Measurements from ENCODE around the gene IMMP1L.

IMMP1L gene

DNA sequence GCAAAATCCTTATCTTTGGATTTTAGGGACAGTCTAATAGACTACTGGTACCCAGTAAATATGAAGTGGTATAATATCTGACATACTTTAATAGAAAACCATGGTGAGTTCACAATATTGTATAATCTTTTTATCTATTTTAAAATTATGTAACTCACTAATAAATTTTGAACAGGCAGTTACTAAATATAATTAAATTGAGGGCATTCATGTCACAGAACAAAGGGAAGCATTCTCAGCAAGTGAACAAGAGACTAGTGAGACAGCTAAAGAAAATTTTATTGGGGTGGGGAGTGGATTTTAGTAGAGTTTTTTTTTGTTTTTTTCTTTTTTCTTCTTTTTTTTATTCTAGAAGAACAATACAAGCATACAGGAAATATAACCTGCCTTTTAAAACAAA lies 84.8 kb downstream of the IMMP1L start:
- H3K4me3 ChIP-seq (replicated peaks; ENCODE audit: insufficient read depth, low read length): no peak overlapping the region
- TF ChIP-seq, protein P1, sequence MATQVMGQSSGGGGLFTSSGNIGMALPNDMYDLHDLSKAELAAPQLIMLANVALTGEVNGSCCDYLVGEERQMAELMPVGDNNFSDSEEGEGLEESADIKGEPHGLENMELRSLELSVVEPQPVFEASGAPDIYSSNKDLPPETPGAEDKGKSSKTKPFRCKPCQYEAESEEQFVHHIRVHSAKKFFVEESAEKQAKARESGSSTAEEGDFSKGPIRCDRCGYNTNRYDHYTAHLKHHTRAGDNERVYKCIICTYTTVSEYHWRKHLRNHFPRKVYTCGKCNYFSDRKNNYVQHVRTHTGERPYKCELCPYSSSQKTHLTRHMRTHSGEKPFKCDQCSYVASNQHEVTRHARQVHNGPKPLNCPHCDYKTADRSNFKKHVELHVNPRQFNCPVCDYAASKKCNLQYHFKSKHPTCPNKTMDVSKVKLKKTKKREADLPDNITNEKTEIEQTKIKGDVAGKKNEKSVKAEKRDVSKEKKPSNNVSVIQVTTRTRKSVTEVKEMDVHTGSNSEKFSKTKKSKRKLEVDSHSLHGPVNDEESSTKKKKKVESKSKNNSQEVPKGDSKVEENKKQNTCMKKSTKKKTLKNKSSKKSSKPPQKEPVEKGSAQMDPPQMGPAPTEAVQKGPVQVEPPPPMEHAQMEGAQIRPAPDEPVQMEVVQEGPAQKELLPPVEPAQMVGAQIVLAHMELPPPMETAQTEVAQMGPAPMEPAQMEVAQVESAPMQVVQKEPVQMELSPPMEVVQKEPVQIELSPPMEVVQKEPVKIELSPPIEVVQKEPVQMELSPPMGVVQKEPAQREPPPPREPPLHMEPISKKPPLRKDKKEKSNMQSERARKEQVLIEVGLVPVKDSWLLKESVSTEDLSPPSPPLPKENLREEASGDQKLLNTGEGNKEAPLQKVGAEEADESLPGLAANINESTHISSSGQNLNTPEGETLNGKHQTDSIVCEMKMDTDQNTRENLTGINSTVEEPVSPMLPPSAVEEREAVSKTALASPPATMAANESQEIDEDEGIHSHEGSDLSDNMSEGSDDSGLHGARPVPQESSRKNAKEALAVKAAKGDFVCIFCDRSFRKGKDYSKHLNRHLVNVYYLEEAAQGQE (IDR thresholded peaks at IDR 0.05; ENCODE audit: insufficient replicate concordance, low read depth): no peak
- TF ChIP-seq, protein P2, sequence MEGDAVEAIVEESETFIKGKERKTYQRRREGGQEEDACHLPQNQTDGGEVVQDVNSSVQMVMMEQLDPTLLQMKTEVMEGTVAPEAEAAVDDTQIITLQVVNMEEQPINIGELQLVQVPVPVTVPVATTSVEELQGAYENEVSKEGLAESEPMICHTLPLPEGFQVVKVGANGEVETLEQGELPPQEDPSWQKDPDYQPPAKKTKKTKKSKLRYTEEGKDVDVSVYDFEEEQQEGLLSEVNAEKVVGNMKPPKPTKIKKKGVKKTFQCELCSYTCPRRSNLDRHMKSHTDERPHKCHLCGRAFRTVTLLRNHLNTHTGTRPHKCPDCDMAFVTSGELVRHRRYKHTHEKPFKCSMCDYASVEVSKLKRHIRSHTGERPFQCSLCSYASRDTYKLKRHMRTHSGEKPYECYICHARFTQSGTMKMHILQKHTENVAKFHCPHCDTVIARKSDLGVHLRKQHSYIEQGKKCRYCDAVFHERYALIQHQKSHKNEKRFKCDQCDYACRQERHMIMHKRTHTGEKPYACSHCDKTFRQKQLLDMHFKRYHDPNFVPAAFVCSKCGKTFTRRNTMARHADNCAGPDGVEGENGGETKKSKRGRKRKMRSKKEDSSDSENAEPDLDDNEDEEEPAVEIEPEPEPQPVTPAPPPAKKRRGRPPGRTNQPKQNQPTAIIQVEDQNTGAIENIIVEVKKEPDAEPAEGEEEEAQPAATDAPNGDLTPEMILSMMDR (IDR thresholded peaks at IDR 0.05; ENCODE audit: insufficient read depth, low read length): no peak
- TF ChIP-seq POLR2AphosphoS5 (IDR thresholded peaks at IDR 0.05; ENCODE audit: low read depth) (no peak), GABPA (IDR thresholded peaks at IDR 0.05; ENCODE audit: low read depth) (no peak), SPI1 (IDR thresholded peaks at IDR 0.05; ENCODE audit: borderline replicate concordance, low read depth) (no peak)
- no peak overlapping the region for H3K27ac ChIP-seq (replicated peaks)

DNA sequence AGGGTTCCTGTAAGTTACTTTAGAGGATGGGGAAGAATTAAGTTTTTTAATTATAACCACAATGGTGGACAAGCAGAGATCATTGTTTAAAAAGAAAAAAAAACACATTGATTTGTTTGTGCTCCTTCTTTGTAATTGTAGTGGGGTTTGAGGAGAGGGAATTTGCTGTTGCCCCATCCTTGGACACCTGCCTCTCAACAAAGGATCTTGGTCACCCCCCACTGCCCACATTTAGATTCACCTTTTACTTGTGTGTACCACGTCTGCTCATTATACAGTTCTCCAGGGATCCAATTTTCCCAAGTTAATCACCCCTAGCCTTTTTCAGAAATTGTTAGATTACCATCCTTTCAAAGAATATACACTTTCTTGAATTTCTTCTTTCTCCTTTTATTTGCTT lies 86.7 kb downstream of the IMMP1L start:
- Histone ChIP-seq H3K27me3 (ENCODE audit: insufficient read depth, poor library complexity, severe bottlenecking) (no peaks in the 10 kb centered on the region), H3K4me3 (replicated peaks; ENCODE audit: insufficient read depth, low read length) (no peak overlapping the region), H3K27ac (replicated peaks) (no peak overlapping the region)
- DNase-seq (ENCODE audit: low read depth in 1 of 2, low spot score in 1 of 2): no peak
- TF ChIP-seq SPI1 (IDR thresholded peaks at IDR 0.05; ENCODE audit: borderline replicate concordance, low read depth): no peak
- TF ChIP-seq GABPA (IDR thresholded peaks at IDR 0.05; ENCODE audit: low read depth): no peak
- TF ChIP-seq, protein P1 (IDR thresholded peaks at IDR 0.05; ENCODE audit: insufficient replicate concordance, low read depth): no peak
- no peak for TF ChIP-seq POLR2AphosphoS5 (IDR thresholded peaks at IDR 0.05; ENCODE audit: low read depth)
- TF ChIP-seq, protein P2 (IDR thresholded peaks at IDR 0.05; ENCODE audit: insufficient read depth, low read length): no peak

More for the DNA sequence above, 84.8 kb downstream of the IMMP1L start:
- DNase-seq (ENCODE audit: low read depth in 1 of 2, low spot score in 1 of 2): no peak
- no peaks in the 10 kb centered on the region for H3K27me3 ChIP-seq (ENCODE audit: insufficient read depth, poor library complexity, severe bottlenecking)

DNA sequence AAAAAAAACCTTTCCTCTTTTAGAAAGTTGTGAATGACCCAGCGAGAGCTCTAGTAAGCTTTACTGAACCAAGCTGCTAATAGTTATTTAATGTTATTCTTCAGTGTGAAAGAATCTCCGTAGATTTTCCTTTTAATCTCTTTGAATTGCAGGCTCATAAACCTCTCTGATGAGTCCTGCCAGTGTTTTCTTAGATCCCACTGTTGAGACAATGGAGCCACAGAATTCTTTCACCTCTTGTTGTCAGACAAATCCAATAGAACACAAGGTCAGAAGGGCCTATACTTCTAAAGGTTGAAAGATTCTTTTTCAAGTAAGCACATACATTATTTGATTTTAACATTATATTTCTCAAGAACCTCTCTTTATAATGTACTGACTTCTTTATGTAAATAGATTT lies 87.6 kb downstream of the IMMP1L start:
- no peak for TF ChIP-seq SPI1 (IDR thresholded peaks at IDR 0.05; ENCODE audit: borderline replicate concordance, low read depth)
- Histone ChIP-seq H3K27ac (replicated peaks) (no peak overlapping the region), H3K27me3 (ENCODE audit: insufficient read depth, poor library complexity, severe bottlenecking) (no peaks in the 10 kb centered on the region), H3K4me3 (replicated peaks; ENCODE audit: insufficient read depth, low read length) (no peak overlapping the region)
- no peak for DNase-seq (ENCODE audit: low read depth in 1 of 2, low spot score in 1 of 2)

DNA sequence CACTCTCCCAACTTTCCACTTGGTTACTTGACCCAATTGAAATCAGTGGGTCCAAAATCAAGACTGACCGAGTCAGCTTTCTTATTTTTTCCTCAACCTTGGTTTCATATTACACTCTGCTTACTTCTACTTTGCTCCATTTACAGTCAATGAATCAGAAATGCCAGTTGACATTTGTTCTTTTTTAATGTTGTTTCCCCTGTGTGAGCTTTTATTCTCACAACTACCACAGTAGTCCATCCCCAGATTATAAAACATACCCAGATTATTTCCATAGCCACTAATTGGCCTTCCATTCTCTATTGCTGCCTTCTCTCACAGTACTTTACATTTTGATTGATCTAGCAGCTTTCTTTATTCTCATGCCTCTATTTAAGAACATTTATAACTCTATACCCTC lies 89.8 kb downstream of the IMMP1L start:
- no peak for DNase-seq (ENCODE audit: low read depth in 1 of 2, low spot score in 1 of 2)
- Histone ChIP-seq H3K4me3 (replicated peaks; ENCODE audit: insufficient read depth, low read length) (no peak overlapping the region), H3K27me3 (ENCODE audit: insufficient read depth, poor library complexity, severe bottlenecking) (no peaks in the 10 kb centered on the region), H3K27ac (replicated peaks) (no peak overlapping the region)
- TF ChIP-seq POLR2AphosphoS5 (IDR thresholded peaks at IDR 0.05; ENCODE audit: low read depth): no peak
- TF ChIP-seq SPI1 (IDR thresholded peaks at IDR 0.05; ENCODE audit: borderline replicate concordance, low read depth): no peak
- no peak for TF ChIP-seq GABPA (IDR thresholded peaks at IDR 0.05; ENCODE audit: low read depth)
- TF ChIP-seq, protein P1 (IDR thresholded peaks at IDR 0.05; ENCODE audit: insufficient replicate concordance, low read depth): no peak
- TF ChIP-seq, protein P2 (IDR thresholded peaks at IDR 0.05; ENCODE audit: insufficient read depth, low read length): no peak
